ENCODE measurements around the gene IL22RA1.

Gene IL22RA1

GRCh38 chr1:24085007-24085406 lies 57.9 kb downstream of the IL22RA1 start:
- no peak for DNase-seq (ENCODE audit: extremely low read depth, low read depth)
- TF ChIP-seq, protein P1, sequence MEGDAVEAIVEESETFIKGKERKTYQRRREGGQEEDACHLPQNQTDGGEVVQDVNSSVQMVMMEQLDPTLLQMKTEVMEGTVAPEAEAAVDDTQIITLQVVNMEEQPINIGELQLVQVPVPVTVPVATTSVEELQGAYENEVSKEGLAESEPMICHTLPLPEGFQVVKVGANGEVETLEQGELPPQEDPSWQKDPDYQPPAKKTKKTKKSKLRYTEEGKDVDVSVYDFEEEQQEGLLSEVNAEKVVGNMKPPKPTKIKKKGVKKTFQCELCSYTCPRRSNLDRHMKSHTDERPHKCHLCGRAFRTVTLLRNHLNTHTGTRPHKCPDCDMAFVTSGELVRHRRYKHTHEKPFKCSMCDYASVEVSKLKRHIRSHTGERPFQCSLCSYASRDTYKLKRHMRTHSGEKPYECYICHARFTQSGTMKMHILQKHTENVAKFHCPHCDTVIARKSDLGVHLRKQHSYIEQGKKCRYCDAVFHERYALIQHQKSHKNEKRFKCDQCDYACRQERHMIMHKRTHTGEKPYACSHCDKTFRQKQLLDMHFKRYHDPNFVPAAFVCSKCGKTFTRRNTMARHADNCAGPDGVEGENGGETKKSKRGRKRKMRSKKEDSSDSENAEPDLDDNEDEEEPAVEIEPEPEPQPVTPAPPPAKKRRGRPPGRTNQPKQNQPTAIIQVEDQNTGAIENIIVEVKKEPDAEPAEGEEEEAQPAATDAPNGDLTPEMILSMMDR (IDR thresholded peaks at IDR 0.05; ENCODE audit: low read depth, low read length, missing control alignments) = no peak
- H3K4me3 ChIP-seq (replicated peaks; ENCODE audit: low read depth, low read length) = no peak overlapping the region

GRCh38 chr1:24084050-24084449 lies 58.9 kb downstream of the IL22RA1 start:
- no peak for DNase-seq (ENCODE audit: extremely low read depth, low read depth)
- TF ChIP-seq, protein P1 (IDR thresholded peaks at IDR 0.05; ENCODE audit: low read depth, low read length, missing control alignments) = no peak

GRCh38 chr1:24082372-24082771 lies 60.6 kb downstream of the IL22RA1 start:
- no peak for DNase-seq (ENCODE audit: extremely low read depth, low read depth)
- TF ChIP-seq, protein P1 (IDR thresholded peaks at IDR 0.05; ENCODE audit: low read depth, low read length, missing control alignments) = no peak
- no peak overlapping the region for H3K4me3 ChIP-seq (replicated peaks; ENCODE audit: low read depth, low read length)

More at GRCh38 chr1:24084050-24084449, 58.9 kb downstream of the IL22RA1 start:
- no peak overlapping the region for H3K4me3 ChIP-seq (replicated peaks; ENCODE audit: low read depth, low read length)

DNA sequence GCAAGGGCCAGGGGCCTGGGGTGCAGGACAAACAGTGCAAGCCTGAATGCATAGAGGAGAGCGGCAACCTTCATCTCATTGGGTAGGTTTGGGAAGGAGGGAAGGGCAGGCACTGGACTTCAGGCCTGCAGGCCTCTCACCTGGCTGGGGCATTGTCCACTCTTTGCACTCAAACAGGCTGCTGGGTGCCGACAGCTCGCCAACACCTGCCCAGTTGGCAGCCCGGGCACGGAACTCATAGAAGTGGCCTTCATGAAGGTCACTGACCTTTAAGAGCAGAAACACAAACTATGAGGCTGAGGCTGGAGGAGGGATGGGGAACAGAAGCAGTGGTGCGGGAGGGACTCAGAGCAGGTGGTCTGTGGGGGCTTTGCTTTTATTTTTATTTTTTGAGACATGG lies 61.8 kb downstream of the IL22RA1 start:
- DNase-seq (ENCODE audit: extremely low read depth, low read depth) = no peak
- TF ChIP-seq, protein P1 (IDR thresholded peaks at IDR 0.05; ENCODE audit: low read depth, low read length, missing control alignments) = no peak

GRCh38 chr1:24080131-24080530 lies 62.8 kb downstream of the IL22RA1 start:
- no peak overlapping the region for H3K4me3 ChIP-seq (replicated peaks; ENCODE audit: low read depth, low read length)
- DNase-seq (ENCODE audit: extremely low read depth, low read depth) = no peak
- TF ChIP-seq, protein P1 (IDR thresholded peaks at IDR 0.05; ENCODE audit: low read depth, low read length, missing control alignments) = no peak

More for the DNA sequence above, 61.8 kb downstream of the IL22RA1 start:
- no peak overlapping the region for H3K4me3 ChIP-seq (replicated peaks; ENCODE audit: low read depth, low read length)

- DNase-seq (ENCODE audit: extremely low read depth, low read depth) = no peak
- no peak overlapping the region for H3K4me3 ChIP-seq (replicated peaks; ENCODE audit: low read depth, low read length)
- TF ChIP-seq, protein P1 (IDR thresholded peaks at IDR 0.05; ENCODE audit: low read depth, low read length, missing control alignments) = no peak
Observed at GRCh38 chr1:24077278-24077978, 65.5 kb downstream of the IL22RA1 start.

GRCh38 chr1:24075946-24076345 lies 67.0 kb downstream of the IL22RA1 start:
- DNase-seq (ENCODE audit: extremely low read depth, low read depth) = no peak
- TF ChIP-seq, protein P1 (IDR thresholded peaks at IDR 0.05; ENCODE audit: low read depth, low read length, missing control alignments) = no peak
- H3K4me3 ChIP-seq (replicated peaks; ENCODE audit: low read depth, low read length) = no peak overlapping the region
